ENCODE data around the gene YPEL1.

DNA sequence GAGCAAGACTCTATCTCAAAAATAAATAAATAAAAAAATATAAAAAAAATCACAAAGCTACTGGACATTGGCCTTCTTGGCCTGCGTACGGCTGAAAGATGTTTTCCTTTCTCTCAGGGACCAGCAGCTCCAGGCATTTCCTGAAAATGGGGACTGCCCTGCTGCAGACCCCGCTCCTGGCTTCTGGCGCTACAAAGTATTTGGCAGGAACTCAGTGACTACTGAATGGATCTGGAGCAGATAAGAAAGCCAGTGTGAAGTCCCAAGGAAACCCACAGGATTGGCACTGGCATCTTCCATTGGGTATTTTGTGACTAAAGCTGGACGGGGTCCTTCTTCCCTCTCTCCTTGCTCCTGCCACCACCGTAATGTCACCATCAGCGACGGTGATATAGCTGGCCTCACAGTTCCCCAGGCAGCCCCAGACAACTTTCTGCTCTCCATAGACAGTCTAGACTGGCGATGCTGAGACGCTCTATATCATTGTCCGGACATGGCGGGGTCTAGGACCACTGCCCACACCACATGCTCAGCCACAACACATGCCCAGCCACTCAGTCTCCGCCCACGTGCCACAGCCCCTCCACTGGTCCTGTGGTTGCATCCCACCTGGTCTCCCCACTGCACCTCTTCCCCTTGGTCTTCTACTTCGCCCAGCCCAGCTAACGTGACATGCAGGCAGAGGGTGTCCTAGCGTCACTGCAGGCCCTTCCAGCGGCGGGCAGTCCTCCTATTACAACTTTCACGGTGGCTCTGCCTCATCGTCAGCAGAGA is 22.7 kb upstream of the YPEL1 start:
- TF ChIP-seq CTCF (IDR thresholded peaks at IDR 0.05 in 2 of 3, conservative IDR thresholded peaks at IDR 0.05 in 1 of 3; ENCODE audit: borderline replicate concordance in 1 of 3, insufficient read depth in 1 of 3, low read depth in 2 of 3, low read length in 2 of 3) = no peak
- TF ChIP-seq POLR2A (IDR thresholded peaks at IDR 0.05; ENCODE audit: borderline replicate concordance, extremely low read depth, insufficient read depth, insufficient read length) = no peak
